CD4-positive, CD25-positive, alpha-beta regulatory T cell (primary cell): ENCODE measurements around the gene WNT11. TPM values are rescaled to one million over a fixed set of nuclear protein-coding genes. Genes with fewer than 3 reads are reported as not detected.

Experiments
- ATAC-seq, 2 donors: fragments of 150-1000 bp; cut with Tn5 transposase; one replicate each; pipeline ENCODE4 v1.10.0; 2021; ENCODE audit warnings: low read depth in 2 of 2, moderate number of reproducible peaks in 2 of 2, moderate library complexity in 1 of 2
- DNase-seq, 3 donors: peaks; one replicate each; pipeline versions ENCODE4 v3.0.0 to v3.0.0-alpha.2; 2012 to 2022; ENCODE audit warnings: mixed read lengths in 1 of 3
- H3K27ac ChIP-seq: one replicate; pipeline ENCODE4 v1.7.0; 2013; ENCODE audit warnings: mild to moderate bottlenecking, low read length; ENCODE audit not compliant: insufficient read depth, poor library complexity, severe bottlenecking
- H3K27me3 ChIP-seq: one replicate; pipeline ENCODE4 v1.7.0; 2013; ENCODE audit warnings: low read length; ENCODE audit not compliant: control insufficient read depth, insufficient read depth
- H3K36me3 ChIP-seq: one replicate; pipeline ENCODE4 v1.7.0; 2013; ENCODE audit warnings: mild to moderate bottlenecking, low read length, moderate library complexity; ENCODE audit not compliant: control insufficient read depth, insufficient read depth
- H3K4me1 ChIP-seq: 2 replicates; pipeline ENCODE4 v1.7.0; 2013; ENCODE audit warnings: mild to moderate bottlenecking, low read length; ENCODE audit not compliant: insufficient read depth, control insufficient read depth, poor library complexity, severe bottlenecking
- H3K4me3 ChIP-seq: one replicate; pipeline ENCODE4 v1.7.0; 2013; ENCODE audit warnings: low read depth, mild to moderate bottlenecking, low read length, moderate library complexity
- H3K9me3 ChIP-seq, 2 experiments: 1 replicate in 1 of 2; 2 replicates in 1 of 2; pipeline ENCODE4 v1.7.0; 2013; ENCODE audit warnings: low read length in 2 of 2, mild to moderate bottlenecking in 1 of 2, moderate library complexity in 1 of 2; ENCODE audit not compliant: control insufficient read depth in 2 of 2
- H3K27ac Mint-ChIP-seq, 3 donors: one replicate each; pipeline ENCODE4 v1.8.0; 2020 to 2022; ENCODE audit warnings: mild to moderate bottlenecking in 3 of 3, mixed read lengths in 3 of 3, moderate library complexity in 2 of 3
- H3K27me3 Mint-ChIP-seq: one replicate; pipeline ENCODE4 v1.8.0; 2022; ENCODE audit warnings: mild to moderate bottlenecking, mixed read lengths
- H3K36me3 Mint-ChIP-seq: one replicate; pipeline ENCODE4 v1.8.0; 2020; ENCODE audit warnings: mixed read lengths
- H3K4me1 Mint-ChIP-seq, 4 donors: one replicate each; pipeline ENCODE4 v1.8.0; 2020 to 2022; ENCODE audit warnings: mixed read lengths in 4 of 4, mild to moderate bottlenecking in 1 of 4
- H3K4me3 Mint-ChIP-seq, 4 donors: one replicate each; pipeline ENCODE4 v1.8.0; 2020 to 2022; ENCODE audit warnings: mild to moderate bottlenecking in 4 of 4, mixed read lengths in 4 of 4, moderate library complexity in 3 of 4
- H3K9me3 Mint-ChIP-seq, 7 donors: one replicate each; pipeline ENCODE4 v1.8.0; 2020 to 2022; ENCODE audit warnings: mixed read lengths in 7 of 7, mild to moderate bottlenecking in 3 of 7, moderate library complexity in 2 of 7
- polyA plus RNA-seq, 4 donors: library from polyadenylated mRNA; unstranded; fragments of 300-500 nt; fragmentation: Illumina TruSeq; gene quantifications; one replicate each; pipeline ENCODE4 v1.2.3, GENCODE V29; 2021
- total RNA-seq: library from RNA; stranded (reverse); gene quantifications from one replicate; pipeline ENCODE4 v1.2.3, GENCODE V29; 2022

WNT11 gene
- total and polyA plus RNA-seq, 5 donors from 2014 or later, result 0.43 to 1.2 TPM; not detected in 3

GRCh38 chr11:76232026-76232665 lies 25.8 kb upstream of the WNT11 start:
- H3K27ac ChIP-seq, result no peak overlapping the region
- peaks cover 0 to 3% (median 0%) of the 10 kb centered on the region in 7 donors for H3K9me3 Mint-ChIP-seq
- H3K4me3 ChIP-seq, result peak overlapping the region; percentile 32
- H3K36me3 Mint-ChIP-seq, result no peaks in the 10 kb centered on the region
- peak overlapping the region; percentile 73 to 93 (median 93) for H3K27ac Mint-ChIP-seq
- H3K27me3 Mint-ChIP-seq, result peaks cover 28% of the 10 kb centered on the region
- ATAC-seq, result peak; percentile 15 to 33
- peaks cover 8 to 55% (median 37%) of the 10 kb centered on the region in 4 donors for H3K4me1 Mint-ChIP-seq
- DNase-seq, result peak in 2 of 3 donors; percentile 66 to 79
- no peaks in the 10 kb centered on the region for H3K36me3 ChIP-seq
- peak overlapping the region; percentile 83 to 96 (median 87) for H3K4me3 Mint-ChIP-seq
- no peaks in the 10 kb centered on the region for H3K9me3 ChIP-seq
- H3K27me3 ChIP-seq, result no peaks in the 10 kb centered on the region
- peaks cover 43% of the 10 kb centered on the region for H3K4me1 ChIP-seq

DNA sequence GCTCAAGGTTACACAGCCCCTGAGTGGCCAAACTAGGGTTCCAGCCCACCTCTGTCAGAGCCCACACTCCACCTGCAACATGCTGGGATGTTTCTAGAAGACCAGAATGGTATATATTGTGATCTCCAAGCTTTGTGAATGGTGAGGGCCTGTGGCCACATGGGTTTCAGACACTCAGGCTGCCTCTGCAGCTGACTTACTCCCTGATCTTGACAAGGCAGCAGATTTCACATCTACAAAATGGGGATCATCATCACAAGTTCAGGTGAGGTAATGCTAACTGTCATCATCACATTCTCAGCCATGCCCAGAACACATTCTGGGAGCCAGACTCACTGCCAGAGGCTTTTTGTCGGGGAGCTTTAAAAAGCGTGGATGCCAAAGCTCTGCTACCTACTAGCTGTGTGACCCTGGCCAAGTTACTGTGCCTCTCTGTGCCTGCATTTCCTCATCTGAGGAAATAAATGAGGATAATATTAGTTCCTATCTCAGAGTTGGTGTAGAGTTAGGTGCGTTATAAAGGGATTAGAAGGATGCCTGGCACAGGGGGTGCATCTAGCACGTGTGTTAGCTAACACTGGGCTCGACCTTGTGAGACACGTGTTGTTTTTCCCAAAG lies 24.9 kb upstream of the WNT11 start:
- Mint-ChIP-seq H3K27me3 (peaks cover 19% of the 10 kb centered on the region), H3K36me3 (no peaks in the 10 kb centered on the region), H3K9me3 (peaks cover 0 to 3% (median 0%) of the 10 kb centered on the region in 7 donors), H3K4me1 (peaks cover 8 to 46% (median 32%) of the 10 kb centered on the region in 4 donors), H3K4me3 (peak overlapping the region in 2 of 4 donors; percentile 85 to 96), H3K27ac (peak overlapping the region in 2 of 3 donors; percentile 4 to 73)
- Histone ChIP-seq H3K9me3 (no peaks in the 10 kb centered on the region), H3K36me3 (no peaks in the 10 kb centered on the region), H3K27me3 (no peaks in the 10 kb centered on the region), H3K4me3 (no peak overlapping the region), H3K4me1 (peaks cover 40% of the 10 kb centered on the region), H3K27ac (no peak overlapping the region)
- ATAC-seq (no peak), DNase-seq (no peak)

GRCh38 chr11:76230392-76230791 lies 24.1 kb upstream of the WNT11 start:
- no peaks in the 10 kb centered on the region for H3K27me3 ChIP-seq
- no peak for DNase-seq
- no peak overlapping the region for H3K27ac ChIP-seq
- Mint-ChIP-seq H3K9me3 (peaks cover 0 to 3% (median 0%) of the 10 kb centered on the region in 7 donors), H3K36me3 (no peaks in the 10 kb centered on the region), H3K4me1 (peaks cover 4 to 42% (median 26%) of the 10 kb centered on the region in 4 donors), H3K4me3 (peak overlapping the region in 2 of 4 donors; percentile 21 to 85), H3K27ac (no peak overlapping the region), H3K27me3 (peaks cover 16% of the 10 kb centered on the region)
- no peak for ATAC-seq
- H3K36me3 ChIP-seq, result no peaks in the 10 kb centered on the region
- H3K4me3 ChIP-seq, result no peak overlapping the region
- no peaks in the 10 kb centered on the region for H3K9me3 ChIP-seq
- H3K4me1 ChIP-seq, result peaks cover 36% of the 10 kb centered on the region

- no peaks in the 10 kb centered on the region for H3K27me3 ChIP-seq
- Mint-ChIP-seq H3K27ac (no peak overlapping the region), H3K4me1 (peaks cover 0 to 37% (median 23%) of the 10 kb centered on the region in 4 donors), H3K9me3 (no peaks in the 10 kb centered on the region), H3K4me3 (peak overlapping the region in 1 of 4 donors; percentile 85), H3K36me3 (no peaks in the 10 kb centered on the region), H3K27me3 (peaks cover 11% of the 10 kb centered on the region)
- DNase-seq (no peak), ATAC-seq (no peak)
- H3K4me3 ChIP-seq, result no peak overlapping the region
- peaks cover 35% of the 10 kb centered on the region for H3K4me1 ChIP-seq
- H3K27ac ChIP-seq, result no peak overlapping the region
- no peaks in the 10 kb centered on the region for H3K9me3 ChIP-seq
- H3K36me3 ChIP-seq, result no peaks in the 10 kb centered on the region
These were observed 23.5 kb upstream of the WNT11 start for GRCh38 chr11:76229690-76230240.

DNA sequence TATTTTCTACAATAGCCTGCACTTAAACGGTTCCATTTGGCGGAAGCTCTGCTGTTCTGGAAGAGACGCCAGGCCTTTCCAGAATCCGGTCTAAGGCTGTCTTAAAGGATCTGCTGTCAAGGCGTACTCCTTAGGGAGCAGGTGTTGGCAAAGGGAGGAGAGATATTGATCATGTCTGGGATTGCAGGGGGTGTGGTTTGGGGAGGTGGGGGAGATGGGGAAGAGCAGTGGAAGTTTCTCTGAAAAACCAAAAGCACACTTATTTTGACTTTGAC lies 22.5 kb upstream of the WNT11 start:
- no peak for DNase-seq
- H3K9me3 ChIP-seq, result no peaks in the 10 kb centered on the region
- no peak overlapping the region for H3K27ac ChIP-seq
- no peaks in the 10 kb centered on the region for H3K36me3 ChIP-seq
- H3K36me3 Mint-ChIP-seq, result no peaks in the 10 kb centered on the region
- H3K4me3 Mint-ChIP-seq, result no peak overlapping the region
- peaks cover 11% of the 10 kb centered on the region for H3K27me3 Mint-ChIP-seq
- peaks cover 0 to 33% (median 22%) of the 10 kb centered on the region in 4 donors for H3K4me1 Mint-ChIP-seq
- no peaks in the 10 kb centered on the region for H3K27me3 ChIP-seq
- no peak overlapping the region for H3K27ac Mint-ChIP-seq
- no peaks in the 10 kb centered on the region for H3K9me3 Mint-ChIP-seq
- H3K4me3 ChIP-seq, result no peak overlapping the region
- H3K4me1 ChIP-seq, result peaks cover 25% of the 10 kb centered on the region
- no peak for ATAC-seq

GRCh38 chr11:76228071-76228874 lies 22.0 kb upstream of the WNT11 start:
- Histone ChIP-seq H3K4me1 (peaks cover 23% of the 10 kb centered on the region), H3K9me3 (no peaks in the 10 kb centered on the region), H3K36me3 (no peaks in the 10 kb centered on the region), H3K4me3 (no peak overlapping the region), H3K27ac (no peak overlapping the region), H3K27me3 (no peaks in the 10 kb centered on the region)
- Mint-ChIP-seq H3K27me3 (peaks cover 15% of the 10 kb centered on the region), H3K4me1 (peaks cover 0 to 28% (median 19%) of the 10 kb centered on the region in 4 donors), H3K9me3 (no peaks in the 10 kb centered on the region), H3K36me3 (no peaks in the 10 kb centered on the region), H3K4me3 (peak overlapping the region in 1 of 4 donors; percentile 73), H3K27ac (peak overlapping the region in 1 of 3 donors; percentile 85)
- DNase-seq (no peak), ATAC-seq (no peak)

DNA sequence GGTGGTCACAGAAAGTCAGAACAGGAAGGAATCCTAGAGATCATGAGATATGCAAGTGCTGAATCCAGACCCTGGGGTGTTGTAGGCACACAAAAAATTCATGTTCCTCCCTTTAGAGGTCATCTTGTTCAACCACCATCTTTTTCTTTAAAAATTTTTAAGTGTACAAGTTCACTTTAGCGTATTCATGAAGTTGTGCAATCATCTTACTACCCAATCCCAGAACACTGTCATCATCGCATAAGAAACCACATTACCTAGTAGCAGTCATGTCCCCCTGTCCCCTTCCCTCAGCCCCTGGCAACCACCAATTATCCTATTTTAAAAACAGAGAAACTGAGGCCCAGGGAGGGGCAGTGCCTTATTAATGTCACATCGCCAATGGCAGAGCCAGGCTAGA lies 20.3 kb upstream of the WNT11 start:
- H3K4me1 Mint-ChIP-seq, result peaks cover 0 to 11% (median 8%) of the 10 kb centered on the region in 4 donors
- no peaks in the 10 kb centered on the region for H3K9me3 Mint-ChIP-seq
- no peak for DNase-seq
- ATAC-seq, result no peak
- H3K36me3 Mint-ChIP-seq, result no peaks in the 10 kb centered on the region
- no peaks in the 10 kb centered on the region for H3K27me3 ChIP-seq
- no peak overlapping the region for H3K4me3 ChIP-seq
- no peak overlapping the region for H3K4me3 Mint-ChIP-seq
- H3K36me3 ChIP-seq, result no peaks in the 10 kb centered on the region
- H3K27me3 Mint-ChIP-seq, result peaks cover 10% of the 10 kb centered on the region
- peaks cover 8% of the 10 kb centered on the region for H3K4me1 ChIP-seq
- H3K27ac Mint-ChIP-seq, result peak overlapping the region in 1 of 3 donors; percentile 15
- H3K9me3 ChIP-seq, result no peaks in the 10 kb centered on the region
- no peak overlapping the region for H3K27ac ChIP-seq
